Breast epithelium (tissue), 3 donors: ENCODE data around the gene BCL2L1.
"Not testable (repeated sequence)": the region's sequence is repeated elsewhere in the genome, so short reads cannot be mapped to it uniquely, and the experiment has no call there.

Experiments used
- CTCF ChIP-seq, 3 donors: fragments of 450-650 bp; IDR thresholded peaks; one replicate each; pipeline ENCODE4 v1.5.1; 2016 to 2017; ENCODE audit warnings: antibody characterized with exemption in 3 of 3, mild to moderate bottlenecking in 3 of 3, moderate library complexity in 3 of 3
- POLR2A ChIP-seq: fragments of 450-650 bp; IDR thresholded peaks from one replicate; pipeline ENCODE4 v1.6.1; 2016; ENCODE audit warnings: antibody characterized with exemption, mild to moderate bottlenecking, moderate library complexity
- POLR2AphosphoS5 ChIP-seq, 3 donors: sonication (generic); formaldehyde crosslinking; IDR thresholded peaks; one replicate each; pipeline ENCODE4 v1.6.1; 2017; ENCODE audit warnings: antibody characterized with exemption in 3 of 3

- TF ChIP-seq POLR2AphosphoS5 (IDR thresholded peaks at IDR 0.05); POLR2A; CTCF (IDR thresholded peaks at IDR 0.05): not testable (repeated sequence)
These were observed 53.7 kb downstream of the BCL2L1 start for GRCh38 chr20:31668944-31669343.
